Measurements from ENCODE around the gene EIF4G1.

Gene EIF4G1

DNA sequence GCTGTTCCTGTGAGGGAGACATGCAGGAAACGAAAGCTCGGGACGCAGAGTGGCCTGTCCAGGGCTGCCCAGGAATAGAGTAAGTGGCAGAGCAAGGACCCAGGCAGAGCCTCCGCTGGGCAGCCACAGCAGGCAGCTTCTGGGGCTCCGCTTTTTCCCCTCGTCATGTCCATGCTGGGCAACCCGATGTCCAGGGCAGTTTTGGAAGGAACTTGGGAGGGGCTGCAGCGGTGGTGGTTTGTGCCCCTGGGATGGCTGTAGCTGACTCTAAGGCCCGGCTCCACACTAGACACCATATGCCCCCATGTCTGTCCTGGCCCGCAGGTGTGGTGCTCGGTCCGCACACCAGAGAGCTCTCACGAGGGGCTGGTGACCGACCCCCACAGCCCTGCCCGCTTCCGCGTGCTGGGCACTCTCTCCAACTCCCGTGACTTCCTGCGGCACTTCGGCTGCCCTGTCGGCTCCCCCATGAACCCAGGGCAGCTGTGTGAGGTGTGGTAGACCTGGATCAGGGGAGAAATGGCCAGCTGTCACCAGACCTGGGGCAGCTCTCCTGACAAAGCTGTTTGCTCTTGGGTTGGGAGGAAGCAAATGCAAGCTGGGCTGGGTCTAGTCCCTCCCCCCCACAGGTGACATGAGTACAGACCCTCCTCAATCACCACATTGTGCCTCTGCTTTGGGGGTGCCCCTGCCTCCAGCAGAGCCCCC lies 22.5 kb upstream of the EIF4G1 start:
- Histone ChIP-seq H3K27me3 (replicated peaks in 2 of 5; ENCODE audit: control insufficient read depth in 4 of 5, insufficient read depth in 5 of 5, low read length in 4 of 5) (peaks cover 0 to 8% (median 2%) of the 10 kb centered on the region in 5 experiments), H3K4me1 (ENCODE audit: control extremely low read depth in 1 of 4, control insufficient read depth in 4 of 4, insufficient read depth in 4 of 4, low read length in 3 of 4) (peaks cover 0 to 4% (median 0%) of the 10 kb centered on the region in 4 experiments), H3K4me3 (ENCODE audit: control insufficient read depth in 1 of 7, extremely low read depth in 1 of 7, insufficient read depth in 4 of 7, low read depth in 2 of 7, low read length in 6 of 7) (no peak overlapping the region), H3K36me3 (ENCODE audit: control insufficient read depth in 4 of 4, insufficient read depth in 4 of 4, low read length in 3 of 4) (no peaks in the 10 kb centered on the region), H3K27ac (ENCODE audit: insufficient read depth in 1 of 2, low read depth in 1 of 2, low read length in 2 of 2, poor library complexity in 1 of 2, severe bottlenecking in 2 of 2) (no peak overlapping the region), H3K9me3 (ENCODE audit: control extremely low read depth in 1 of 5, control insufficient read depth in 4 of 5, insufficient read depth in 2 of 5, low read depth in 1 of 5, low read length in 4 of 5) (no peaks in the 10 kb centered on the region)
- WGBS (ENCODE audit: insufficient coverage), result 89% methylated on average over 19 of the region's 21 CpGs
- CTCF ChIA-PET, result interaction anchor here (0.7 to 2.3 kb wide), 7 partner anchors 21 to 396 kb away, joined by 3 to 7 read pairs (median 5); partner anchors contain the start of gene EEF1AKMT4
- no peak for DNase-seq
- POLR2A ChIA-PET, result no interaction called here

DNA sequence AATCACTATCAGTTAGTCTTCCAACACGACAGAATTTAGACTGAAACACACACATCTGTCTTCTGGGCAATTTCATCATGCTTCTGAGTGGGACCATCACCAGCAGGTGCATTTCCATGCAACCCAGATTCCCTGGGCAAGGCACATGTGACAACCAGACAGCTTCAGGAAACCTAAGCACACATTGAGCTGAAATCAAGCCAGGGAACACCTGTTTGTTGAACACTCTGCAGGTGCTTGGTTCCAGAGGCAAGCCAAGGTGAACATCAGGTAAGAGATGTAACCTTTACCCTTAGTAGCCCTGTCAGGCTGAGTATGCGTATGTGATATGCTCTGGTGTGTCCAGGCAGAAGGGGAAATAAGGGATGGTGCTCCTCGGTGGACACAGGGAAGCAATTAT lies 18.6 kb upstream of the EIF4G1 start:
- H3K9me3 ChIP-seq (ENCODE audit: control extremely low read depth in 1 of 5, control insufficient read depth in 4 of 5, insufficient read depth in 2 of 5, low read depth in 1 of 5, low read length in 4 of 5), result no peaks in the 10 kb centered on the region
- CTCF ChIA-PET, result interaction anchor here (0.6 to 1.6 kb wide), 4 partner anchors 9 to 988 kb away, joined by 3 to 6 read pairs (median 4); no protein-coding TSS in a partner anchor
- 85% methylated on average over 3 of the region's 3 CpGs for WGBS (ENCODE audit: insufficient coverage)
- DNase-seq, result no peak
- peaks cover 6 to 14% (median 13%) of the 10 kb centered on the region in 4 experiments for H3K4me1 ChIP-seq (ENCODE audit: control extremely low read depth in 1 of 4, control insufficient read depth in 4 of 4, insufficient read depth in 4 of 4, low read length in 3 of 4)
- no peak overlapping the region for H3K27ac ChIP-seq (ENCODE audit: insufficient read depth in 1 of 2, low read depth in 1 of 2, low read length in 2 of 2, poor library complexity in 1 of 2, severe bottlenecking in 2 of 2)
- peaks cover 0 to 6% (median 3%) of the 10 kb centered on the region in 4 experiments for H3K36me3 ChIP-seq (ENCODE audit: control insufficient read depth in 4 of 4, insufficient read depth in 4 of 4, low read length in 3 of 4)
- H3K4me3 ChIP-seq (ENCODE audit: control insufficient read depth in 1 of 7, extremely low read depth in 1 of 7, insufficient read depth in 4 of 7, low read depth in 2 of 7, low read length in 6 of 7), result no peak overlapping the region
- POLR2A ChIA-PET, result interaction anchor here (0.6 kb wide), 1 partner anchor 438 kb away, joined by 3 read pairs; no protein-coding TSS in a partner anchor
- peaks cover 0 to 7% (median 0%) of the 10 kb centered on the region in 5 experiments for H3K27me3 ChIP-seq (replicated peaks in 2 of 5; ENCODE audit: control insufficient read depth in 4 of 5, insufficient read depth in 5 of 5, low read length in 4 of 5)

DNA sequence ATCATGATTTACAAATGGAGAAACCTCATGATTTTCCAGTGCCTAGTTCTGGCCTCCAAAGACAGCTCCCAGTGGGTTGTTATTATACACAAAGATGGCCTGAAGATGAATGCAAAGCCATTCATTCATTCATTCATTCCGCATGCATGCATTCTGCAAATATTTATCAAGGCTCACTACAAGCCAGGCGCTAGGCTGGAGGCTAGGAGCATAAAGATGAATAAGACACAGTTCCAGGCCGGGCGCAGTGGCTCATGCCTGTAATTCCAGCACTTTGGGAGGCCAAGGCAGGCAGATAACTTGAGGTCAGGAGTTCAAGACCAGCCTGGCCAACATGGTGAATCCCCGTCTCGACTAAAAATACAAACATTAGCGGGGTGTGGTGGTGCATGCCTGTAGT lies 17.8 kb upstream of the EIF4G1 start:
- Histone ChIP-seq H3K4me1 (ENCODE audit: control extremely low read depth in 1 of 4, control insufficient read depth in 4 of 4, insufficient read depth in 4 of 4, low read length in 3 of 4) (peaks cover 6 to 14% (median 13%) of the 10 kb centered on the region in 4 experiments), H3K27ac (ENCODE audit: insufficient read depth in 1 of 2, low read depth in 1 of 2, low read length in 2 of 2, poor library complexity in 1 of 2, severe bottlenecking in 2 of 2) (no peak overlapping the region), H3K36me3 (ENCODE audit: control insufficient read depth in 4 of 4, insufficient read depth in 4 of 4, low read length in 3 of 4) (peaks cover 4 to 12% (median 8%) of the 10 kb centered on the region in 4 experiments), H3K4me3 (ENCODE audit: control insufficient read depth in 1 of 7, extremely low read depth in 1 of 7, insufficient read depth in 4 of 7, low read depth in 2 of 7, low read length in 6 of 7) (no peak overlapping the region), H3K9me3 (ENCODE audit: control extremely low read depth in 1 of 5, control insufficient read depth in 4 of 5, insufficient read depth in 2 of 5, low read depth in 1 of 5, low read length in 4 of 5) (no peaks in the 10 kb centered on the region), H3K27me3 (replicated peaks in 2 of 5; ENCODE audit: control insufficient read depth in 4 of 5, insufficient read depth in 5 of 5, low read length in 4 of 5) (peaks cover 0 to 7% (median 0%) of the 10 kb centered on the region in 5 experiments)
- ChIA-PET CTCF (interaction anchor here (1.6 kb wide), 1 partner anchor 10 kb away, joined by 6 read pairs; no protein-coding TSS in a partner anchor), POLR2A (no interaction called here)
- DNase-seq, result no peak
- WGBS (ENCODE audit: insufficient coverage), result 100% methylated on average over 4 of the region's 7 CpGs

DNA sequence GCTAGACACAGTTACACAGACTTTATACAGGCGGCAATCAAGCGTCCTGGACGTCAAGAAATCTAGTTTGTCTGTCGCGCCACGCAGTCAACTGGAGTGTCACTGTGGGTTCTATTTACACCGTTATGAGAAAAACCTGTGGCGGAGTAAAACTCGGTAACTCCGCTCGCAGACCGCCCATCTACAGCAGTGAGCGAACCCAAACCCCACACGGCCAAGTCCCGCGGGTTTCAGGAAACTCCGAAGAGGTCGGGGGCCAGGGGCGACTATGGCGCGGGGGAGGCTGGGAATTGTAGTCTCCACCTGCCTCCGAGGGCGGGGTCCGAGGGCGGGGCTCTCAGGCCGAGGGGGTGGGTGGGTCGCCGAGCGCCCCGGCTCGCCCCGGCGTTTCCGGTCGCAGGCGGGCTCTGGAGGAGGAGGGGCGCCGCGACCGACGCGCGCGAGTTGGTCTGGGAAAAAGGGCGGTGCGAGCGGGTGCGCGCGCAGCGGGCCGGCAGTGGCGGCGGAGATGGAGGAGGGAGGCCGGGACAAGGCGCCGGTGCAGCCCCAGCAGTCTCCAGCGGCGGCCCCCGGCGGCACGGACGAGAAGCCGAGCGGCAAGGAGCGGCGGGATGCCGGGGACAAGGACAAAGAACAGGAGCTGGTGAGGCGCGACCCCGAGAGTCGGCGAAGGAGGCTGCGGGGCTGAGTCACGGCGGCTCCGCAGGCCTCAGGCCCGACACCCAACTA lies 15.5 kb upstream of the EIF4G1 start, which contains the start of gene PSMD2:
Gene PSMD2, plus strand, starts transcription at position 483 of the 729 bp plus-strand sequence. Its CDS starts 26 bp downstream, at position 509.
- peak within 1 kb of the TSS; percentile 80 to 91 for H3K27ac ChIP-seq (ENCODE audit: insufficient read depth in 1 of 2, low read depth in 1 of 2, low read length in 2 of 2, poor library complexity in 1 of 2, severe bottlenecking in 2 of 2)
- peaks cover 20 to 35% (median 27%) of the 10 kb centered on the region in 4 experiments for H3K36me3 ChIP-seq (ENCODE audit: control insufficient read depth in 4 of 4, insufficient read depth in 4 of 4, low read length in 3 of 4)
- under 1% methylated on average over 60 of the region's 78 CpGs for WGBS (ENCODE audit: insufficient coverage)
- H3K9me3 ChIP-seq (ENCODE audit: control extremely low read depth in 1 of 5, control insufficient read depth in 4 of 5, insufficient read depth in 2 of 5, low read depth in 1 of 5, low read length in 4 of 5), result no peaks in the 10 kb centered on the region
- H3K4me3 ChIP-seq (ENCODE audit: control insufficient read depth in 1 of 7, extremely low read depth in 1 of 7, insufficient read depth in 4 of 7, low read depth in 2 of 7, low read length in 6 of 7), result peak within 1 kb of the TSS; percentile 80 to 94 (median 90)
- ChIA-PET CTCF (interaction anchor here (1.0 kb wide), 1 partner anchor 71 kb away, joined by 3 read pairs; no protein-coding TSS in a partner anchor), POLR2A (no interaction called here)
- peak; percentile 97 to 98 (median 98) for DNase-seq
- H3K4me1 ChIP-seq (ENCODE audit: control extremely low read depth in 1 of 4, control insufficient read depth in 4 of 4, insufficient read depth in 4 of 4, low read length in 3 of 4), result peaks cover 6 to 14% (median 11%) of the 10 kb centered on the region in 4 experiments
- peaks cover 0 to 5% (median 0%) of the 10 kb centered on the region in 5 experiments for H3K27me3 ChIP-seq (replicated peaks in 2 of 5; ENCODE audit: control insufficient read depth in 4 of 5, insufficient read depth in 5 of 5, low read length in 4 of 5)

DNA sequence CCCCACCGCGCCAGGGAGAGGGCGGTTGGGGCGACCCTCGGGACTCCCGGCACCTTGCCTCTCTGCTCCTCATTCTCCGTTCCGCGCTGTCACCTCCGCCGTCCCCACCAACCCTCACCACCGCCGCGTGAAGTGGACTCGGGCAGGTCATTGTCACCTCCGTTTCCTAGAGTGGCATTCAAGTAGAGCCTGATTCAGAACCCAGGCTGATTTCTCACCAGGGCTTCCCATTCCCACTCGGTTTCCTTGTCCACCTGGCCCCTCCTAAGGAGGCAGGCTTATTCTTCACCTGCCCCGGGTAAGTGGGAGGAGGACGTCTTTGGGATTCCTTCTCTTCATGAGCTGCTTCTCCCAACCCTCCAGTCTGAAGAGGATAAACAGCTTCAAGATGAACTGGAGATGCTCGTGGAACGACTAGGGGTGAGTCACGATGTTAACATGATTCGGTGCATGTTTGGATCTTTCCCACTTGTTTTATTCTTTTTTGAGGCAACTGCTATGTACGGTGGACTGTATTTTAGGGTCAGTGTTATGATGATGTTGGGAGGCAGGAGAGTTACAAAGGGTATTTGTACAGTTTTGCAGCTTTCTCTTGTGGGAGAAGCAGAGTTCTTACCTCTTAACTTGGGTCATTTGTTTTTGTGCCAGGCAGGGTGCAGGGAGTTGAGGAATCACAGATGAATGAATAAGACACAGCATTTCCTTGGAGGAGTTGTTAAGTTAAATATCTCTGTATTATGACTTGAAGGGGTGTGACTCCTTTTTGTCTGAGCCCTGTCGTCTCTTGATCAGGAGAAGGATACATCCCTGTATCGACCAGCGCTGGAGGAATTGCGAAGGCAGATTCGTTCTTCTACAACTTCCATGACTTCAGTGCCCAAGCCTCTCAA lies 14.7 kb upstream of the EIF4G1 start:
- Histone ChIP-seq H3K4me3 (ENCODE audit: control insufficient read depth in 1 of 7, extremely low read depth in 1 of 7, insufficient read depth in 4 of 7, low read depth in 2 of 7, low read length in 6 of 7) (peak overlapping the region; percentile 74 to 92 (median 89)), H3K27me3 (replicated peaks in 2 of 5; ENCODE audit: control insufficient read depth in 4 of 5, insufficient read depth in 5 of 5, low read length in 4 of 5) (peaks cover 0 to 5% (median 0%) of the 10 kb centered on the region in 5 experiments), H3K36me3 (ENCODE audit: control insufficient read depth in 4 of 4, insufficient read depth in 4 of 4, low read length in 3 of 4) (peaks cover 25 to 43% (median 33%) of the 10 kb centered on the region in 4 experiments), H3K27ac (ENCODE audit: insufficient read depth in 1 of 2, low read depth in 1 of 2, low read length in 2 of 2, poor library complexity in 1 of 2, severe bottlenecking in 2 of 2) (peak overlapping the region; percentile 80 to 91), H3K9me3 (ENCODE audit: control extremely low read depth in 1 of 5, control insufficient read depth in 4 of 5, insufficient read depth in 2 of 5, low read depth in 1 of 5, low read length in 4 of 5) (no peaks in the 10 kb centered on the region), H3K4me1 (ENCODE audit: control extremely low read depth in 1 of 4, control insufficient read depth in 4 of 4, insufficient read depth in 4 of 4, low read length in 3 of 4) (peaks cover 6 to 14% (median 11%) of the 10 kb centered on the region in 4 experiments)
- WGBS (ENCODE audit: insufficient coverage), result 22% methylated on average over 20 of the region's 29 CpGs
- DNase-seq, result no peak
- CTCF ChIA-PET, result interaction anchor here (0.9 to 1.0 kb wide), 3 partner anchors 11 to 71 kb away, joined by 3 to 5 read pairs (median 3); no protein-coding TSS in a partner anchor
- POLR2A ChIA-PET, result no interaction called here

DNA sequence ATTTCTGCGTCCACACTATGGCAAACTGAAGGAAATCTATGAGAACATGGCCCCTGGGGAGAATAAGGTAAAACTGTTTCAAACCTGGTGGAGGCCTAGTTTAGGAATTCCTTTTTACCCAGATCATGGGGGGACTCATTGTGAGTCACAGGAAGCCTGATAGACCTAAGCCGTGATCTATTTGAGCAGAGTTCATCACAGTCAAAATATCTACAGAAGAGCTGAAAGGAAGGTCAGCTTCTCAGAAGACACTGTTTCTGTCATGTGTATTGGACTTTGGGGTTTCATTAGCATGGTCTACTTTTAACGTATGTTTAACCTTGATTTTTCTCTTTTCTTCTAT lies 14.1 kb upstream of the EIF4G1 start:
- Histone ChIP-seq H3K4me3 (ENCODE audit: control insufficient read depth in 1 of 7, extremely low read depth in 1 of 7, insufficient read depth in 4 of 7, low read depth in 2 of 7, low read length in 6 of 7) (peak overlapping the region in 5 of 7 experiments; percentile 40 to 92 (median 89)), H3K9me3 (ENCODE audit: control extremely low read depth in 1 of 5, control insufficient read depth in 4 of 5, insufficient read depth in 2 of 5, low read depth in 1 of 5, low read length in 4 of 5) (no peaks in the 10 kb centered on the region), H3K36me3 (ENCODE audit: control insufficient read depth in 4 of 4, insufficient read depth in 4 of 4, low read length in 3 of 4) (peaks cover 26 to 47% (median 36%) of the 10 kb centered on the region in 4 experiments), H3K27ac (ENCODE audit: insufficient read depth in 1 of 2, low read depth in 1 of 2, low read length in 2 of 2, poor library complexity in 1 of 2, severe bottlenecking in 2 of 2) (peak overlapping the region in 1 of 2 experiments; percentile 91), H3K27me3 (replicated peaks in 2 of 5; ENCODE audit: control insufficient read depth in 4 of 5, insufficient read depth in 5 of 5, low read length in 4 of 5) (peaks cover 0 to 5% (median 0%) of the 10 kb centered on the region in 5 experiments), H3K4me1 (ENCODE audit: control extremely low read depth in 1 of 4, control insufficient read depth in 4 of 4, insufficient read depth in 4 of 4, low read length in 3 of 4) (peaks cover 6 to 14% (median 11%) of the 10 kb centered on the region in 4 experiments)
- WGBS (ENCODE audit: insufficient coverage), result 100% methylated on average over 2 of the region's 3 CpGs
- ChIA-PET CTCF (interaction anchor here (0.9 kb wide), 4 partner anchors 11 to 73 kb away, joined by 3 to 5 read pairs (median 3); no protein-coding TSS in a partner anchor), POLR2A (no interaction called here)
- no peak for DNase-seq
